HG03060 (cell line): Measurements from ENCODE around the gene MAP4.
"Not testable (repeated sequence)": the region's sequence is repeated elsewhere in the genome, so short reads cannot be mapped to it uniquely, and the experiment has no call there.

Experiments used
- ATAC-seq: cut with Tn5 transposase; IDR thresholded peaks from one replicate; pipeline ENCODE4 v1.9.1; 2021; ENCODE audit warnings: low read depth, moderate number of reproducible peaks; ENCODE audit not compliant: unreplicated experiment

The MAP4 gene

GRCh38 chr3:48016301-48016973 is at the start of gene MAP4:
MAP4 (minus strand) TSS chr3:48016416; CDS start chr3:47998860, 17,556 bp downstream.
- no peak for ATAC-seq

- no peak for ATAC-seq
Observed at GRCh38 chr3:48065035-48065434, 48.8 kb upstream of the MAP4 start.

GRCh38 chr3:48064292-48064829 is 48.1 kb upstream of the MAP4 start:
- ATAC-seq = no peak

DNA sequence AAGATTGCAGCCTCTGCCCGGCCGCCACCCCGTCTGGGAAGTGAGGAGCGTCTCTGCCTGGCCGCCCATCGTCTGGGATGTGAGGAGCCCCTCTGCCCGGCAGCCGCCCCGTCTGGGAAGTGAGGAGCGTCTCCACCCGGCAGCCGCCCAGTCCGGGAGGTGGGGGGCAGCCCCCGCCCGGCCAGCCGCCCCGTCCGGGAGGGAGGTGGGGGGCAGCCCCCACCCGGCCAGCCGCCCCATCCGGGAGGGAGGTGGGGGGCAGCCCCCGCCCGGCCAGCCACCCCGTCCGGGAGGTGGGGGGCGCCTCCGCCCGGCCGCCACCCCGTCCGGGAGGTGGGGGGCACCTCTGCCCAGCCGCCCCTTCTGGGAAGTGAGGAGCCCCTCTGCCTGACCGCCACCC is 45.4 kb upstream of the MAP4 start:
- ATAC-seq = not testable (repeated sequence)

GRCh38 chr3:48058091-48058490 is 41.9 kb upstream of the MAP4 start:
- no peak for ATAC-seq

GRCh38 chr3:48057521-48057920 is 41.3 kb upstream of the MAP4 start:
- no peak for ATAC-seq

- ATAC-seq = no peak
Observed at GRCh38 chr3:48047841-48048464, 31.7 kb upstream of the MAP4 start.

- no peak for ATAC-seq
Observed at GRCh38 chr3:48042071-48042760, 26.0 kb upstream of the MAP4 start.

DNA sequence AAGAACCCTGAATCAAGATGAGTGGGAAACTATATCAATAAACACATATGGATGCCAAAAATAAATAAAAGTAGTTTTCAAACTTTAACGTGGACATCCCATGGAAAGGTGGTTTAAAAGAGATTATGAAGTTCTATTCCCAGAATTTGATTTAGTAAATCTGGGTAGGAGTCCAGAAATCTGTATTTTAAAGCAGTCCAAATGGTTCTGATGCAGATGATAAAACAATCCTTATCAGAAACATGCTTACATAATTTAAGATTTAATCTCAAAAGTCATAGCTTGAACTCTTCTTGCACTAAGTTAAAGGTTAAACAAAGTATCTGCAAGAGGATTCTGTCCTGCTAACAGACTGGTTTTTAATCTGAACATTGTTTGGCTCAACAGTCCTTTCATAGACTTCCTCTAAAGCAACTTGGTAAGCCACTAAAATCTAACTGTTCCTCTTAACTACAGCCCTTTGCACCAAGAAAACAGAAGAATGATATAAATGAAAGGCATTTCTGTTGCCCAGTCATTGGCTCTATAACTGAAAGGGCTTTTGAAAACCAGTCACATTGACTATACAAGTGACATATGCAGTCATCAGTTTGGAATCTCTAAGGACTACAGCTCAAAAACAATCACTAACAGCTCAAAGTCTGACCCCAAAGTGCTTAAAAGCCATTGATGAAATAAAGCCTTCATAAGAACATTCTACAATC is 23.4 kb upstream of the MAP4 start:
- ATAC-seq = no peak

DNA sequence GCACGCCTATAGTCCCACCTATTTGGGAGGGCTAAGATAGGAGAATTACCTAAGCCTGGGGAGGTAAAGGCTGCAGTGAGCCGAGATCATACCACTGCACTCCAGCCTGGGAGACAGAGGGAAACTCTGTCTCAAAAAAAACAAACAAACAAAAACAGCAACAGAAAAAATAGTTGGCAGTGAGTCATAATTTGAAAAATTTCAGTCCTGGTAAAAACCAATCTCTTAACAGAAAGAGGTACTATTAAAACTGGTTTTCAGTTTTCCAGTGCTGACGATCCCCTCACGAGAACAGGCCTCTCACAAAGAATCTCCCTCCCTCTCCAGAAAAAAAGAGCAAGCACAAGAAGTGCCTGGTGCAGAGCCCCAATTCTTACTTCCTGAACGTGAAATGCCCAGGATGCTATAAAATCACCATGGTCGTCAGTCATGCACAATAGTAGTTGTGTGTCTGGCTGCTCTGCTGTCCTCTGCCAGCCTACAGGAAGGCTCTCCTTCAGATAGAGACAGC is 22.8 kb upstream of the MAP4 start:
- ATAC-seq = no peak

DNA sequence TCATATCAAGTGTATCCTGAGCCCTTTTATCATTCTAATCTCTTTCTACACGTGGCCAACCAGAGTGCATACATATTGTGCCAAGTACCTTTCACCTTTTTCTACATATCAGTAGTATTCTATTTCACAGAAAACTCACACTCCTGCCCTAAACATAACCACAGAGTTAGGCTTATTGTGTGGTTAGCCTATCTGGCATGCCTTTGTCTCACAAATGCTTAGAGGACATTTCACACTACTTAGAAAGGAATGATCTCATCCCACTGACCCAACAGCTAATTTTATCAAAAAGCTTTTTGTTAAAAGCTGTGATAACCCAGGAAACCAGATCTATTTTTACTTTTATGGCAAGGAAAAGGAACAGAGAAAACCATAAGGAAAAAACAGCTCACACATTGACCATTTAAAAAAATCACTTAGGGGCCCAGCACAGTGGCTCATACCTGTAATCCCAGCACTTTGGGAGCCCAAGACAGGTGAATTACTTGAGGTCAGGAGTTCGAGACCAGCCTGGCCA is 17.8 kb upstream of the MAP4 start:
- no peak for ATAC-seq

DNA sequence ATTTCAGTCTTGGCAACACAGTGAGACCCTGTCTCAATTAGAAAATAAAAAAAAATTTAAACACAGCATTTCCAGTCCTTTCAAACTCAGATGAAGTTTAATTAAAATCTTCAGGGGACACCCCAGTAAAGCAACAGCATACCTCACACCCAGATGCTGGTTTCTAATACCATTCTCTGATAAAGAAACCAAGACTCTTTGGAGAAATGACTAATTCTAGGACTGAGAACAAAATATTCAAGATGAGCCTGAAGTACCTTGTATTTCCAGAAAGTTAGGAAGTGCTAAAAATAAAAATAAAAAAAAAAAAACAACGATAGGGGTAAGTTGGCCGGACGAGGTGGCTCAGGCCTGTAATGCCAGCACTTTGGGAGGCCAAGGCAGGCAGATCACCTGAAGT is 14.0 kb upstream of the MAP4 start:
- no peak for ATAC-seq

- no peak for ATAC-seq
Observed at GRCh38 chr3:48026951-48027908, 11.0 kb upstream of the MAP4 start.

- no peak for ATAC-seq
Observed at GRCh38 chr3:48026098-48026497, 9.9 kb upstream of the MAP4 start.

GRCh38 chr3:48024401-48024800 is 8.2 kb upstream of the MAP4 start:
- no peak for ATAC-seq

DNA sequence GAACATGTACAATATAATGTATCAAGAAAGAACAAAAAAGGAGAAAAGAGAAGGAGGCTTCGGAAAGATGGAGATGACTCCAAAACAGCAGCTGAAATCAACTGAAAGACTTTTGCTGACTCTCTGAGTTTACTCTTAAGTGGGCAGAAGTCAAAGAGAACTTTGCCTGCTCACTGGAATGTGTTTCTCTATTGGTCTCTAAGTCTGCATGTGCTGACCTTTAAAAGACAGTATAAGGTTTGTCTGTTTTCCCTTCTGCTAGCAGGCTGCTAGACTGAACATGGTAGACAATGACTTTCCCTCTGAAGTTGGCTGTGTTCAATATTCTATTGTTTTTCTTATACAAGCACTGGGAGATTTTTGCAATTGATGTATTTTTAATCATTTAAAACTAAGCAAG is 7.2 kb upstream of the MAP4 start:
- ATAC-seq = no peak

DNA sequence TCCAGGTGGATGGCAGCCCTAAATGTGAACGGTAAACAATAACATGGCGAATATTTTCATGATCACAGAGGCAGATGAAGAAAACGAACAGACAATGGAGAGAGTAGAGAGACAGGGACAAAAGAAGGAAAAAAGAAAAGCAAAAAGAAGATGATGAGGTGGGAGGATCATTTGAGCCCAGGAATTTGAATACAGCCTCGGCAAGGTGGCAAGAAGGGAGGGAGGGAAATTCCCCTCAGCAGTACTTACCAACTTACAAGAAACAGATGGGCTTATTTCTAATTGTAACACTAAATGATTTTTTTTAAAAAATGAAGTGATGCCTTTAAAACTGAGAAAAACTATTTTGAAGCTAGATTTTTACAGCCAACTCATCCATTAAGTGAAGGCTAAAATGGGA is 6.0 kb upstream of the MAP4 start:
- ATAC-seq = no peak

DNA sequence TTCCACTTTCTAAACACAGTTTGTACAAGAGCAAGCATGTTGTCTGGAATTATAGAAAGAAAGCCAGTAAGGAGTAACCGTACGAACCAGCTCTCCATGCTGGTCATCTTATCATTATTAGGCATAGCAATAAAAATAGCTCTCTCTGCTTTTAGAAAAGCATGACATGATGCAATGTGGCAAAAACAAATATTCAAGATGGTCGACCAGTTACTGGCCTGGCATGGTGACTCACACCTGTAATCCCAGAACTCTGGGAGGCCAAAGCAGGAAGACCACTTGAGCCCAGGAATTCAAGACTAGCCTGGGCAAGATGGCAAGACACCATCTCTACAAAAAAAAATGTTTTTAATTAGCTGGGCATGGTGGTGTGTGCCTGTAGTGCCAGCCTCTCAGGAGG is 2.6 kb upstream of the MAP4 start:
- ATAC-seq = no peak

DNA sequence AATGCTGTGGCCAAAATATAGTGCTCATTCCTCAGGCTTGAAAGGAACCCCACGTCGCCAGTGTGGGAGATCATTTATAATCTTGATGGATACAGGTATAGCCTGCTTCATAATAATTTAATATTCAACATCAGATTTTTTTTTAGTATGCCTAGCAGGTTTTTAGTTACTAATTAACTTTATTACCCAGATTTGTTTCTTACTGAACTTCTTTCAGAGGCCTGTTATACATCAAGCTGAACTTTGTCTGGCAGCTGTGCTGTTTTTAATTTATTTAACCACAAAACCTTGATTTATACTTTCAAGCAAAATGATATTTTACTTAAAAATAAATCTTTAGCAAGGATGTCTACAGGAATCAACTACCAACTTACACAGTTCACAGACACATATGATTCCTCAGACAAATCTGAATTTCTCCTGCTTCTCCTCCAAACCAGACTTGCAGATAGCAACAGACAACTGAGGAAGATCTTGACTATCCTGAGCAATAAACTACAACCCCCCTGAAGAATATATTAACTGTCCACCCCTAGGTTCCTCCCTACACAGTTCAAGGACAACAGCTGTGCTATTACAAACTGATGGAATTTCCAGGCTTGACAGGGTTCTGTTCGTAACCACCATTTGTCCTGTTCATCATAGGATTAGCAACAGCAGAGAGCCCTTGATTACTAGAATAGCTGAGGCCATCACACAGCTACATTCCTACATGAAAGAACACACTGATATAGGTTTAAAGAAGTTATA is 610 bp downstream of the MAP4 start:
- ATAC-seq = no peak
